Caco-2 (cell line): Measurements from ENCODE around the gene TEAD1. TPM values are rescaled to one million over a fixed set of nuclear protein-coding genes. Genes with fewer than 3 reads are reported as not detected.
A peak's percentile ranks its signal among the peaks of the same experiment; 100 is the strongest.

ENCODE experiments used
- BruUV-seq: library from RNA; stranded (reverse); fragments of 400-500 nt; replicated peaks from 2 replicates; lab custom pipeline; 2021; lab: Mats Ljungman, UMichigan
- CTCF ChIA-PET: fragments of 300-600 bp; sonication (Branson Sonifier 250); formaldehyde crosslinking; loops from one replicate; lab custom pipeline; 2022; ENCODE audit warnings: antibody characterized with exemption; lab: Charles Lee
- POLR2A ChIA-PET: fragments of 300-600 bp; sonication (Branson Sonifier 250); formaldehyde crosslinking; loops from one replicate; lab custom pipeline; 2022; ENCODE audit warnings: antibody characterized with exemption; lab: Charles Lee
- DNase-seq, 2 experiments: peaks; one replicate each; pipeline versions ENCODE4 v3.0.0 to v3.0.0-alpha.2; 2020 to 2022
- H3K27me3 ChIP-seq: replicated peaks from 2 replicates; pipeline ENCODE4 v1.6.0; 2011; ENCODE audit warnings: low read length; ENCODE audit not compliant: control insufficient read depth, insufficient read depth
- H3K36me3 ChIP-seq: 2 replicates; pipeline ENCODE4 v1.5.1; 2011; ENCODE audit warnings: low read length; ENCODE audit not compliant: control insufficient read depth, insufficient read depth
- H3K4me1 ChIP-seq: fragments of 250-450 bp; sonication (Bioruptor Pico); 2 replicates; pipeline ENCODE4 v1.5.1; 2020; ENCODE audit warnings: mild to moderate bottlenecking
- H3K4me3 ChIP-seq: 2 replicates; pipeline ENCODE4 v1.5.1; 2011; ENCODE audit warnings: low read depth, mild to moderate bottlenecking, control low read depth, low read length
- H3K9me3 ChIP-seq: fragments of 250-450 bp; sonication (Bioruptor Pico); 2 replicates; pipeline ENCODE4 v1.5.1; 2020; ENCODE audit warnings: mild to moderate bottlenecking, moderate library complexity
- H3K27ac Mint-ChIP-seq: one replicate; pipeline ENCODE4 v1.8.0; 2022; ENCODE audit warnings: mixed read lengths; ENCODE audit not compliant: unreplicated experiment
- H3K27me3 Mint-ChIP-seq: one replicate; pipeline ENCODE4 v1.8.0; 2022; ENCODE audit warnings: mixed read lengths; ENCODE audit not compliant: insufficient read depth, unreplicated experiment
- H3K36me3 Mint-ChIP-seq: one replicate; pipeline ENCODE4 v1.8.0; 2022; ENCODE audit warnings: mild to moderate bottlenecking, mixed read lengths; ENCODE audit not compliant: insufficient read depth, unreplicated experiment
- H3K4me1 Mint-ChIP-seq: one replicate; pipeline ENCODE4 v1.8.0; 2022; ENCODE audit warnings: low read depth, mixed read lengths; ENCODE audit not compliant: unreplicated experiment
- H3K4me3 Mint-ChIP-seq: one replicate; pipeline ENCODE4 v1.8.0; 2022; ENCODE audit warnings: mild to moderate bottlenecking, moderate library complexity, mixed read lengths; ENCODE audit not compliant: unreplicated experiment
- H3K9me3 Mint-ChIP-seq: one replicate; pipeline ENCODE4 v1.8.0; 2022; ENCODE audit warnings: mixed read lengths; ENCODE audit not compliant: unreplicated experiment
- CTCF ChIP-seq, 2 experiments: fragments of 200-600 bp in 1 of 2; IDR thresholded peaks; 1 replicate in 1 of 2; 2 replicates in 1 of 2; pipeline versions ENCODE4 v1.5.1 to v1.8.0; 2011 to 2022; ENCODE audit warnings: antibody characterized with exemption in 1 of 2, control low read depth in 1 of 2, inconsistent platforms in 1 of 2, low read depth in 1 of 2, low read length in 1 of 2, mild to moderate bottlenecking in 1 of 2, moderate library complexity in 1 of 2; ENCODE audit not compliant: insufficient read depth in 1 of 2, severe bottlenecking in 1 of 2, unreplicated experiment in 1 of 2
- intact Hi-C: fragments of 100-400 bp; cut with micrococcal nuclease; formaldehyde crosslinking; loops from one replicate; pipeline ENCODE4 v1.10.0; 2022; ENCODE audit not compliant: unreplicated experiment
- total RNA-seq: library from RNA; stranded (reverse); gene quantifications from 2 replicates; pipeline ENCODE4 v1.2.3, GENCODE V29; 2022

TEAD1 gene
- total RNA-seq, 1 experiment from 2014 or later = 144 TPM

- POLR2A ChIA-PET = interaction anchor here (0.6 to 1.8 kb wide), 5 partner anchors 12 to 78 kb away, joined by 3 to 11 read pairs (median 5); no protein-coding TSS in a partner anchor
- Mint-ChIP-seq H3K27ac (peak overlapping the region; percentile 88), H3K4me1 (peaks cover 48% of the 10 kb centered on the region)
These were observed 140.9 kb downstream of the TEAD1 start for GRCh38 chr11:12815129-12815480.

GRCh38 chr11:12815931-12816494 lies 141.8 kb downstream of the TEAD1 start:
- CTCF ChIA-PET = interaction anchor here (1.1 to 2.4 kb wide), 2 partner anchors 12 to 16 kb away, joined by 3 to 11 read pairs; no protein-coding TSS in a partner anchor
- Histone ChIP-seq H3K27me3 (no peaks in the 10 kb centered on the region), H3K9me3 (no peaks in the 10 kb centered on the region), H3K4me1 (peaks cover 53% of the 10 kb centered on the region), H3K36me3 (no peaks in the 10 kb centered on the region), H3K4me3 (no peak overlapping the region)
- peaks cover 48% of the 10 kb centered on the region for H3K4me1 Mint-ChIP-seq
- POLR2A ChIA-PET = interaction anchor here (1.1 kb wide), 1 partner anchor 13 kb away, joined by 3 read pairs; no protein-coding TSS in a partner anchor
- no peak for DNase-seq
- peak overlapping the region; percentile 88 for H3K27ac Mint-ChIP-seq
- no peaks in the 10 kb centered on the region for H3K9me3 Mint-ChIP-seq
- H3K4me3 Mint-ChIP-seq = no peak overlapping the region
- intact Hi-C loops = loop anchor here (1.0 to 2.0 kb wide), 2 partner anchors 8 to 73 kb away; no protein-coding TSS in a partner anchor
- TF ChIP-seq CTCF (IDR thresholded peaks at IDR 0.05; ENCODE audit: insufficient read depth in 1 of 2, low read depth in 1 of 2, low read length in 1 of 2, severe bottlenecking in 1 of 2, unreplicated experiment in 1 of 2) = no peak
- peaks cover 33% of the 10 kb centered on the region for H3K36me3 Mint-ChIP-seq
- BruUV-seq = no TSS peak
- H3K27me3 Mint-ChIP-seq = no peaks in the 10 kb centered on the region

More at GRCh38 chr11:12815129-12815480, 140.9 kb downstream of the TEAD1 start:
- Histone ChIP-seq H3K9me3 (no peaks in the 10 kb centered on the region), H3K36me3 (no peaks in the 10 kb centered on the region), H3K4me3 (peak overlapping the region; percentile 10; the same call in 1 of the 2 replicates), H3K4me1 (peaks cover 57% of the 10 kb centered on the region), H3K27me3 (no peaks in the 10 kb centered on the region)
- H3K4me3 Mint-ChIP-seq = peak overlapping the region; percentile 60
- no peaks in the 10 kb centered on the region for H3K27me3 Mint-ChIP-seq
- no peak for DNase-seq
- H3K36me3 Mint-ChIP-seq = peaks cover 40% of the 10 kb centered on the region
- no TSS peak for BruUV-seq
- CTCF ChIA-PET = interaction anchor here (0.6 to 2.4 kb wide), 6 partner anchors 9 to 484 kb away, joined by 3 to 11 read pairs (median 4); no protein-coding TSS in a partner anchor
- no peak for TF ChIP-seq CTCF (IDR thresholded peaks at IDR 0.05; ENCODE audit: insufficient read depth in 1 of 2, low read depth in 1 of 2, low read length in 1 of 2, severe bottlenecking in 1 of 2, unreplicated experiment in 1 of 2)
- H3K9me3 Mint-ChIP-seq = no peaks in the 10 kb centered on the region
- intact Hi-C loops = loop anchor here (1.0 to 2.0 kb wide), 2 partner anchors 9 to 74 kb away; no protein-coding TSS in a partner anchor

GRCh38 chr11:12817681-12818332 lies 143.6 kb downstream of the TEAD1 start:
- BruUV-seq = no TSS peak
- Mint-ChIP-seq H3K9me3 (no peaks in the 10 kb centered on the region), H3K4me3 (no peak overlapping the region), H3K4me1 (peaks cover 49% of the 10 kb centered on the region), H3K27me3 (no peaks in the 10 kb centered on the region), H3K36me3 (peaks cover 33% of the 10 kb centered on the region), H3K27ac (peak overlapping the region; percentile 25)
- Histone ChIP-seq H3K4me1 (peaks cover 37% of the 10 kb centered on the region), H3K9me3 (no peaks in the 10 kb centered on the region), H3K4me3 (no peak overlapping the region), H3K27me3 (no peaks in the 10 kb centered on the region), H3K36me3 (no peaks in the 10 kb centered on the region)
- CTCF ChIA-PET = no interaction called here
- POLR2A ChIA-PET = interaction anchor here (1.6 kb wide), 1 partner anchor 15 kb away, joined by 5 read pairs; no protein-coding TSS in a partner anchor
- intact Hi-C loops = no loop called here
- DNase-seq = no peak
- TF ChIP-seq CTCF (IDR thresholded peaks at IDR 0.05; ENCODE audit: insufficient read depth in 1 of 2, low read depth in 1 of 2, low read length in 1 of 2, severe bottlenecking in 1 of 2, unreplicated experiment in 1 of 2) = no peak
